Testis (tissue), 3 donors: ENCODE data around the gene SUN1. TPM values are rescaled to one million over a fixed set of nuclear protein-coding genes. Genes with fewer than 3 reads are reported as not detected.

Source experiments
- DNase-seq: peaks from one replicate; pipeline ENCODE4 v3.0.0-alpha.2; 2019
- H3K27ac ChIP-seq, 2 donors: fragments of 200-600 bp; sonication (generic); one replicate each; pipeline ENCODE4 v1.5.1; 2019
- H3K27me3 ChIP-seq: fragments of 200-600 bp; sonication (generic); one replicate; pipeline ENCODE4 v1.5.1; 2019
- H3K36me3 ChIP-seq: fragments of 200-600 bp; sonication (generic); one replicate; pipeline ENCODE4 v1.5.1; 2017; ENCODE audit warnings: low read depth; ENCODE audit errors: missing control alignments
- H3K4me1 ChIP-seq: fragments of 200-600 bp; sonication (generic); one replicate; pipeline ENCODE4 v1.5.1; 2019
- H3K4me3 ChIP-seq, 2 donors: fragments of 200-600 bp; sonication (generic); one replicate each; pipeline ENCODE4 v1.5.1; 2017 to 2019
- H3K9me3 ChIP-seq: fragments of 200-600 bp; sonication (generic); one replicate; pipeline ENCODE4 v1.5.1; 2017
- CTCF ChIP-seq, 3 experiments: fragments of 450-650 bp in 2 of 3; fragments of 200-600 bp in 1 of 3; sonication (generic) in 1 of 3; IDR thresholded peaks; one replicate each; pipeline ENCODE4 v1.5.1; 2016 to 2019; ENCODE audit warnings: antibody characterized with exemption in 3 of 3, mild to moderate bottlenecking in 2 of 3, moderate library complexity in 1 of 3
- POLR2A ChIP-seq: fragments of 450-650 bp; IDR thresholded peaks from one replicate; pipeline ENCODE4 v1.6.1; 2017; ENCODE audit warnings: antibody characterized with exemption, mild to moderate bottlenecking, moderate library complexity
- whole genome bisulfite sequencing, 2 donors: methylation state at CpG; one replicate each; pipeline ENCODE4 v1.1.5; 2018; 5-methylcytosine and 5-hydroxymethylcytosine counted together
- intact Hi-C: fragments of 100-400 bp; cut with DNase I; formaldehyde crosslinking; loops from one replicate; pipeline ENCODE4 v1.15.1; 2023; ENCODE audit warnings: low total_unique reads
- polyA plus RNA-seq: library from polyadenylated mRNA; stranded (reverse); fragments of 350-450 nt; fragmentation: Illumina TruSeq; extraction: RNeasy Lipid Tissue Mini Kit (QIAGEN cat#74804); gene quantifications from one replicate; pipeline ENCODE4 v1.2.3, GENCODE V29; 2014; ENCODE audit warnings: low read depth, low replicate concordance; ENCODE audit not compliant: insufficient read depth
- total RNA-seq, 2 donors: library from RNA; depleted of rRNA; stranded (reverse); fragments of >200 nt; gene quantifications; one replicate each; pipeline ENCODE4 v1.2.3, GENCODE V29; 2016

Gene SUN1
- total and polyA plus RNA-seq, 3 donors from 2014 or later: 167 to 213 (median 173) TPM

- no peak for DNase-seq
- H3K27ac ChIP-seq: no peak overlapping the region
- H3K4me3 ChIP-seq: no peak overlapping the region
- H3K4me1 ChIP-seq: peaks cover 20% of the 10 kb centered on the region
- intact Hi-C loops: no loop called here
- H3K27me3 ChIP-seq: no peaks in the 10 kb centered on the region
- no peaks in the 10 kb centered on the region for H3K36me3 ChIP-seq
- 94 to 95% methylated on average over 12 of the region's 12 CpGs for WGBS, 2 donors
- no peak for TF ChIP-seq CTCF (IDR thresholded peaks at IDR 0.05)
- no peak for TF ChIP-seq POLR2A
- H3K9me3 ChIP-seq: no peaks in the 10 kb centered on the region
These were observed 2.7 kb downstream of the SUN1 start for GRCh38 chr7:835021-835420.

- no peaks in the 10 kb centered on the region for H3K9me3 ChIP-seq
- H3K4me3 ChIP-seq: no peak overlapping the region
- H3K27ac ChIP-seq: no peak overlapping the region
- 72 to 79% methylated on average over 27 of the region's 27 CpGs for WGBS, 2 donors
- no peaks in the 10 kb centered on the region for H3K27me3 ChIP-seq
- H3K36me3 ChIP-seq: no peaks in the 10 kb centered on the region
- H3K4me1 ChIP-seq: peaks cover 17% of the 10 kb centered on the region
- intact Hi-C loops: no loop called here
- DNase-seq: no peak
- TF ChIP-seq POLR2A: no peak
These were observed 3.5 kb downstream of the SUN1 start for GRCh38 chr7:835485-836401.

- H3K36me3 ChIP-seq: no peaks in the 10 kb centered on the region
- H3K4me1 ChIP-seq: peaks cover 10% of the 10 kb centered on the region
- WGBS, 2 donors: 67 to 76% methylated on average over 5 of the region's 5 CpGs
- DNase-seq: peak; percentile 60
- no peaks in the 10 kb centered on the region for H3K9me3 ChIP-seq
- no peak overlapping the region for H3K27ac ChIP-seq
- TF ChIP-seq POLR2A: no peak
- TF ChIP-seq CTCF (IDR thresholded peaks at IDR 0.05): peak in 1 of 3 experiments; percentile 20
- H3K27me3 ChIP-seq: no peaks in the 10 kb centered on the region
- H3K4me3 ChIP-seq: no peak overlapping the region
- intact Hi-C loops: no loop called here
These were observed 4.2 kb downstream of the SUN1 start for GRCh38 chr7:836429-836828.

- Histone ChIP-seq H3K4me3 (no peak overlapping the region), H3K27me3 (no peaks in the 10 kb centered on the region), H3K9me3 (no peaks in the 10 kb centered on the region), H3K27ac (no peak overlapping the region), H3K36me3 (no peaks in the 10 kb centered on the region), H3K4me1 (peaks cover 7% of the 10 kb centered on the region)
- 90 to 93% methylated on average over 12 to 19 of the region's 19 CpGs for WGBS, 2 donors
- TF ChIP-seq POLR2A (no peak), CTCF (IDR thresholded peaks at IDR 0.05) (no peak)
- intact Hi-C loops: no loop called here
- no peak for DNase-seq
These were observed 4.7 kb downstream of the SUN1 start for GRCh38 chr7:837001-837400.

- WGBS, 2 donors: 90 to 91% methylated on average over 24 of the region's 24 CpGs
- no peak for DNase-seq
- intact Hi-C loops: no loop called here
- no peaks in the 10 kb centered on the region for H3K4me1 ChIP-seq
- H3K27me3 ChIP-seq: no peaks in the 10 kb centered on the region
- H3K36me3 ChIP-seq: no peaks in the 10 kb centered on the region
- H3K4me3 ChIP-seq: no peak overlapping the region
- TF ChIP-seq POLR2A: no peak
- no peak for TF ChIP-seq CTCF (IDR thresholded peaks at IDR 0.05)
- H3K9me3 ChIP-seq: no peaks in the 10 kb centered on the region
- no peak overlapping the region for H3K27ac ChIP-seq
These were observed 7.8 kb downstream of the SUN1 start for GRCh38 chr7:840001-840600.
